Measurements from ENCODE around the gene TOR2A. TPM values are rescaled to one million over a fixed set of nuclear protein-coding genes. Genes with fewer than 3 reads are reported as not detected.

TOR2A gene
- total and polyA plus RNA-seq, 2 donors (not counting 3 experiments of a cell fraction or from before 2014, with no cell fraction given) = 19.3 to 23.9 TPM

- no peak for FAIRE-seq
- ChIA-PET CTCF (interaction anchor here (0.9 to 8.8 kb wide), 2 partner anchors 12 to 44 kb away, joined by 6 to 167 read pairs; partner anchors contain the start of gene TOR2A), POLR2A (no interaction called here)
Observed at GRCh38 chr9:127778280-127779135, 43.4 kb upstream of the TOR2A start, which contains the start of gene SH2D3C. TSS of gene SH2D3C (minus strand) at chr9:127778666. CDS start at chr9:127778627, 39 bp downstream.

More at GRCh38 chr9:127778280-127779135, 43.4 kb upstream of the TOR2A start, which contains the start of gene SH2D3C:
- Histone ChIP-seq H3K9me3 (replicated peaks; ENCODE audit: control insufficient read depth, insufficient read depth, low read length) (no peaks in the 10 kb centered on the region), H3K9ac (replicated peaks; ENCODE audit: extremely low read depth, insufficient read depth, low read length) (no peak within 1 kb of the TSS), H3K4me2 (ENCODE audit: insufficient read depth, low read length) (no peak within 1 kb of the TSS), H3K4me3 (replicated peaks in 1 of 3; ENCODE audit: insufficient read depth in 1 of 3, low read depth in 1 of 3, low read length in 3 of 3) (no peak within 1 kb of the TSS), H3K27me3 (ENCODE audit: control insufficient read depth in 2 of 2, insufficient read depth in 2 of 2, low read length in 2 of 2) (no peaks in the 10 kb centered on the region), H3K79me2 (ENCODE audit: control insufficient read depth, insufficient read depth, low read length) (no peaks in the 10 kb centered on the region), H2AFZ (ENCODE audit: low read depth, low read length) (no peak within 1 kb of the TSS), H3K4me1 (ENCODE audit: control insufficient read depth, extremely low read depth, insufficient read depth, low read length) (peaks cover 21% of the 10 kb centered on the region), H3K27ac (ENCODE audit: insufficient read depth, low read depth, low read length) (no peak within 1 kb of the TSS), H3K36me3 (ENCODE audit: control insufficient read depth in 2 of 2, extremely low read depth in 1 of 2, insufficient read depth in 2 of 2, low read length in 2 of 2) (no peaks in the 10 kb centered on the region), H4K20me1 (replicated peaks; ENCODE audit: control insufficient read depth, extremely low read depth, insufficient read depth, low read length) (no peaks in the 10 kb centered on the region), H3K9me1 (replicated peaks; ENCODE audit: control insufficient read depth, extremely low read depth, insufficient read depth, low read length) (no peaks in the 10 kb centered on the region)
- TF ChIP-seq FOS (IDR thresholded peaks at IDR 0.05; ENCODE audit: borderline replicate concordance, insufficient read depth, low read length) (no peak), EZH2 (IDR thresholded peaks at IDR 0.05; ENCODE audit: borderline replicate concordance, low read depth, low read length, severe bottlenecking) (no peak), JUN (IDR thresholded peaks at IDR 0.05; ENCODE audit: borderline replicate concordance, insufficient read depth, insufficient read length, low read depth) (no peak), POLR2A (IDR thresholded peaks at IDR 0.05; ENCODE audit: low read depth, low read length) (no peak), MYC (IDR thresholded peaks at IDR 0.05; ENCODE audit: low read depth, low read length) (no peak), GATA2 (IDR thresholded peaks at IDR 0.05; ENCODE audit: insufficient read depth, insufficient read length, low read depth, low read length) (no peak), CTCF (IDR thresholded peaks at IDR 0.05; ENCODE audit: extremely low read depth in 1 of 2, insufficient read depth in 1 of 2, low read depth in 1 of 2, low read length in 2 of 2) (no peak), POLR2AphosphoS5 (IDR thresholded peaks at IDR 0.05; ENCODE audit: insufficient read depth, low read depth, low read length) (no peak), MAX (IDR thresholded peaks at IDR 0.05; ENCODE audit: insufficient read depth, insufficient read length) (no peak)
- intact Hi-C loops (cut with micrococcal nuclease) (no loop called here), dilution Hi-C loops (cut with MboI; ENCODE audit: extremely low pct_ligation_motif_present, low sequenced_read_pairs) (no loop called here)
- BruUV-seq (replicated peaks) = no TSS peak
- DNase-seq (ENCODE audit: low read depth, low spot score) = no peak

All from endothelial cell of umbilical vein (primary cell).